KMS-11 (cell line): ENCODE data around the gene RHOV.

Source experiments
- H2AFZ ChIP-seq: fragments of 200-600 bp; sonication (generic); 2 replicates; pipeline ENCODE4 v1.6.1; 2016; ENCODE audit warnings: antibody characterized with exemption, mixed run types, low read depth
- H3K27ac ChIP-seq: fragments of 200-600 bp; sonication (generic); 2 replicates; pipeline ENCODE4 v1.6.1; 2016; ENCODE audit warnings: mild to moderate bottlenecking, mixed run types
- H3K27me3 ChIP-seq: fragments of 200-600 bp; sonication (generic); 2 replicates; pipeline ENCODE4 v1.6.1; 2017; ENCODE audit warnings: mild to moderate bottlenecking, low read depth, mixed run types, moderate library complexity; ENCODE audit not compliant: insufficient read depth
- H3K36me3 ChIP-seq: fragments of 200-600 bp; sonication (generic); 2 replicates; pipeline ENCODE4 v1.6.1; 2017; ENCODE audit warnings: mild to moderate bottlenecking, mixed run types; ENCODE audit not compliant: insufficient read depth
- H3K4me1 ChIP-seq: fragments of 200-600 bp; sonication (generic); 2 replicates; pipeline ENCODE4 v1.6.1; 2016; ENCODE audit warnings: mild to moderate bottlenecking, low read depth, mixed run types; ENCODE audit not compliant: poor library complexity, severe bottlenecking
- H3K4me2 ChIP-seq: fragments of 200-600 bp; sonication (generic); 2 replicates; pipeline ENCODE4 v1.7.0; 2016; ENCODE audit warnings: mild to moderate bottlenecking, mixed run types
- H3K4me3 ChIP-seq: fragments of 200-600 bp; sonication (generic); IDR thresholded peaks from 2 replicates; pipeline ENCODE4 v1.6.1; 2017; ENCODE audit warnings: low read depth, low read length, mixed read lengths; ENCODE audit not compliant: insufficient read depth
- H3K79me2 ChIP-seq: fragments of 200-600 bp; sonication (generic); 2 replicates; pipeline ENCODE4 v1.6.1; 2016; ENCODE audit warnings: low read depth, mixed run types; ENCODE audit not compliant: insufficient read depth
- H3K9ac ChIP-seq: fragments of 200-600 bp; sonication (generic); 2 replicates; pipeline ENCODE4 v1.6.1; 2016; ENCODE audit warnings: mild to moderate bottlenecking, mixed run types
- H4K20me1 ChIP-seq: fragments of 200-600 bp; sonication (generic); 2 replicates; pipeline ENCODE4 v1.6.1; 2016; ENCODE audit warnings: mild to moderate bottlenecking, mixed run types; ENCODE audit not compliant: insufficient read depth
- TF ChIP-seq, protein P1 (sequence below): fragments of 200-600 bp; sonication (generic); conservative IDR thresholded peaks from 2 replicates; pipeline ENCODE4 v1.6.1; 2017; ENCODE audit warnings: low read depth, mild to moderate bottlenecking, antibody characterized with exemption, low read length, moderate library complexity, mixed read lengths

Gene RHOV

DNA sequence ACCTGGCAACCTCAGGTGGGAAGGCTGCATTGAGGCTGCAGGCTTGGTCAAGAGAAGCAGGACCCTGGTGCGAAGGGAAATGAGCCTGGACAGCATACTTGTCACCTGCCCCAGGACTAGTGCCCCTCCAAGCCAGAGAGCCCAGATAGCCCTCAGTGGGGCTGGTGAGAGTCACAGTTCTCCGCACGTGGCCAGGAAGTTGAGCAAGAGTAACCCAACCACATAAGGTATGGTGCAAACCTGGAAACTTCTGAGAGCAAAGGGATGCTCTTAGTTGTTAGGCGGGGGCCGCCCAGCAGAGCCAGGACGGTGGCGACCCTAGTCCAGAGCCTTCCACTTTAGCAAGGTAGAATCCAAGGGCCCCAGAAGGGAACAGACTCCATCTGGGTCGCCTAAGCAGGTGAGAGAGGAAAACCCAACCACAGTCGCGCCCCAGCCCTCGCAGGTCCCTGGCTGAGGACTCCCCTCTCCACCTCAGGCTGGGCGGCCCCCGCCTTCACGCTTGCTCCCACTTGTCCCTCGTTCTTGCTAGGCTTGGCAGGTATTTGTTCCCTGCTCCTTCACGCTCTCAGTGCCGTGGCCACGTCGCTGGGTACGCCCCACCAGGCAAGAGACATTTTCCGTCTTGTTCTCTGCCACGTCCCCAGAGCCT lies 19.1 kb upstream of the RHOV start:
- Histone ChIP-seq H3K4me1 (peaks cover 25% of the 10 kb centered on the region), H3K4me2 (peak overlapping the region; percentile 74; the same call in 1 of the 2 replicates), H4K20me1 (no peaks in the 10 kb centered on the region), H2AFZ (peak overlapping the region; percentile 98), H3K27me3 (no peaks in the 10 kb centered on the region), H3K79me2 (peaks cover 7% of the 10 kb centered on the region; the same call in 1 of the 2 replicates), H3K9ac (no peak overlapping the region), H3K27ac (no peak overlapping the region), H3K36me3 (no peaks in the 10 kb centered on the region), H3K4me3 (no peak overlapping the region)
- TF ChIP-seq, protein P1, sequence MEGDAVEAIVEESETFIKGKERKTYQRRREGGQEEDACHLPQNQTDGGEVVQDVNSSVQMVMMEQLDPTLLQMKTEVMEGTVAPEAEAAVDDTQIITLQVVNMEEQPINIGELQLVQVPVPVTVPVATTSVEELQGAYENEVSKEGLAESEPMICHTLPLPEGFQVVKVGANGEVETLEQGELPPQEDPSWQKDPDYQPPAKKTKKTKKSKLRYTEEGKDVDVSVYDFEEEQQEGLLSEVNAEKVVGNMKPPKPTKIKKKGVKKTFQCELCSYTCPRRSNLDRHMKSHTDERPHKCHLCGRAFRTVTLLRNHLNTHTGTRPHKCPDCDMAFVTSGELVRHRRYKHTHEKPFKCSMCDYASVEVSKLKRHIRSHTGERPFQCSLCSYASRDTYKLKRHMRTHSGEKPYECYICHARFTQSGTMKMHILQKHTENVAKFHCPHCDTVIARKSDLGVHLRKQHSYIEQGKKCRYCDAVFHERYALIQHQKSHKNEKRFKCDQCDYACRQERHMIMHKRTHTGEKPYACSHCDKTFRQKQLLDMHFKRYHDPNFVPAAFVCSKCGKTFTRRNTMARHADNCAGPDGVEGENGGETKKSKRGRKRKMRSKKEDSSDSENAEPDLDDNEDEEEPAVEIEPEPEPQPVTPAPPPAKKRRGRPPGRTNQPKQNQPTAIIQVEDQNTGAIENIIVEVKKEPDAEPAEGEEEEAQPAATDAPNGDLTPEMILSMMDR: no peak

DNA sequence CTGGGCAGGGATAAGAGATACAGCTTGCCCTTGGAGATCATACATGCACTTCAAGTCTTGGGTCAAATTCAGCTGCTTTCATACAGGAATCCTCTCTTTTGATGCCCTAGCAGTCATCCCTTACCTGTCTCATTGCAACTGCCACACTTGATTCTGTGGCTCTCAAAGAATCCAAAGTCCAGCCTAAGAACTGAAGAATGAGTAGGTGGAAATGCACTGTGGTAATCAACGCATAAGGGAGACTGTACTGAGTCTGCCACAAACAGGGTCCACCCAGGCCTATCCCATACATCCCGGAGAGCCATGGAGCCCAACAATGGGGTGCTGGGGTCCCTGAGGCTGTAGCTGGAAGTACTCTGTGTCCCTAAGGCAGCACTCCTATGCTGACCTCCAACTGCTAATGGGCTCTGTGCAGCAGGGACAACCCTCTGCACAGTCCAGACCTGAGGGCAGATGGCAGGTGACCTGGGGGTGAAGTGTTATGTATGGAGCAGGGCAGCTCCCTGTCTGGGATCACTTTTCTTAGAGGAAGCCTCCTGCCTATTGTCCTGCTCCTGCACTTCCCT lies 18.5 kb upstream of the RHOV start:
- peaks cover 25% of the 10 kb centered on the region for H3K4me1 ChIP-seq

DNA sequence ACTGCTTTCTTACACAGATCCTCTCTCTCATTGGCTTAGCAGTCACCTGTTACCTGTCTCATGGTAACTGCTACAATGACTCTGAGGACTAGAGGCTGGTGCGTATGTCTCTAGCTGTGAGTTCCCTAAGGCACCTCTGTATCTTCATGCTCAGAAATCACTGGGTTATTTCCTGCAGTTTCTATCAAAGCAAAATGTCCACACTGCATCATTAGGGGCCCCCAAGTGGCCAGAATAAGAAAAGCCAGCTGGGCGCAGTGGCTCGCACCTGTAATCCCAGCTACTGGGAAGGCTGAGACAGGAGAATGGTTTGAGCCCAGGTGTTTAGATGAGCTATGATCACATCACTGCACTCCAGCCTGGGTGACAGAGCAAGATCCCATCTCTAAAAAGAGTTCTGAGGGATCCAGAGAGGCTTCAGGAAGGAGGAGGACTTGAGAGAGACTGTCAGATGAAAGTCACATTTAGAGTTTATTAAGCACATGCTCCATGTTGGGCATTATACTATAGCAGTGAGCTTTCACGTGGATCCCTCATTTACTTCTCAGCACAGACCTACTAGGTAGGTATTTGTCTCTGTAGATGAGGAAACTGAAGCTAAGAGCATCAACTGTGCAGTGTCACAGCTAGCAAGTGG lies 17.9 kb upstream of the RHOV start:
- Histone ChIP-seq H3K36me3 (no peaks in the 10 kb centered on the region), H3K4me3 (no peak overlapping the region), H3K79me2 (peaks cover 7% of the 10 kb centered on the region; the same call in 1 of the 2 replicates), H3K4me1 (peaks cover 25% of the 10 kb centered on the region), H3K27ac (no peak overlapping the region), H4K20me1 (no peaks in the 10 kb centered on the region), H3K9ac (no peak overlapping the region), H3K4me2 (peak overlapping the region; percentile 4; the same call in 1 of the 2 replicates), H2AFZ (peak overlapping the region; percentile 7; the same call in 1 of the 2 replicates), H3K27me3 (no peaks in the 10 kb centered on the region)
- TF ChIP-seq, protein P1: peak; percentile 80

More for the DNA sequence above, 18.5 kb upstream of the RHOV start:
- Histone ChIP-seq H3K9ac (no peak overlapping the region), H3K4me2 (no peak overlapping the region), H4K20me1 (no peaks in the 10 kb centered on the region), H3K36me3 (no peaks in the 10 kb centered on the region), H2AFZ (no peak overlapping the region), H3K79me2 (peaks cover 7% of the 10 kb centered on the region; the same call in 1 of the 2 replicates), H3K27me3 (no peaks in the 10 kb centered on the region), H3K27ac (no peak overlapping the region), H3K4me3 (no peak overlapping the region)
- TF ChIP-seq, protein P1: no peak

DNA sequence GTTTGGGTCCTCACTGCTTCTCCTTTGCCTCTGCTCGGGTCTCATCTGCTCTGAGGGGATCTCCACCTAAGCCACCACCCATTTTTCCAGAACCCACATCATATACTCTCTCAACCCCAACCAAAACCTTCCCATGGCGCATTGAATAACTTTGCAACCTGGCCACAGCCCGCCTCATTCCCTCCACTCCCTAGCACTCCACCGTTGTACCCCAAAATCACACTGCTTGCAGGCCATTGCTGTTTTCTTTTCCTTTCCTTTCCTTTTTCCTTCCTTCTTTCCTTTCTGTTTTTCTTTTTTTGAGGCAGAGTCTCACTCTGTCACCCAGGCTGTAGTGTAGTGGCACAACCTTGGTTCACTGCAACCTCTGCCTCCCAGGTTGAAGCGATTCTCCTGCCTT lies 17.1 kb upstream of the RHOV start:
- Histone ChIP-seq H2AFZ (peak overlapping the region; percentile 7; the same call in 1 of the 2 replicates), H3K27ac (no peak overlapping the region), H3K4me1 (peaks cover 25% of the 10 kb centered on the region), H4K20me1 (no peaks in the 10 kb centered on the region), H3K79me2 (peaks cover 7% of the 10 kb centered on the region; the same call in 1 of the 2 replicates), H3K27me3 (no peaks in the 10 kb centered on the region), H3K36me3 (no peaks in the 10 kb centered on the region), H3K9ac (no peak overlapping the region), H3K4me3 (no peak overlapping the region), H3K4me2 (peak overlapping the region; percentile 4; the same call in 1 of the 2 replicates)
- TF ChIP-seq, protein P1: no peak
